Measurements from ENCODE around the gene DCN.
"Not testable (repeated sequence)": the region's sequence is repeated elsewhere in the genome, so short reads cannot be mapped to it uniquely, and the experiment has no call there.

Gene DCN, protein sequence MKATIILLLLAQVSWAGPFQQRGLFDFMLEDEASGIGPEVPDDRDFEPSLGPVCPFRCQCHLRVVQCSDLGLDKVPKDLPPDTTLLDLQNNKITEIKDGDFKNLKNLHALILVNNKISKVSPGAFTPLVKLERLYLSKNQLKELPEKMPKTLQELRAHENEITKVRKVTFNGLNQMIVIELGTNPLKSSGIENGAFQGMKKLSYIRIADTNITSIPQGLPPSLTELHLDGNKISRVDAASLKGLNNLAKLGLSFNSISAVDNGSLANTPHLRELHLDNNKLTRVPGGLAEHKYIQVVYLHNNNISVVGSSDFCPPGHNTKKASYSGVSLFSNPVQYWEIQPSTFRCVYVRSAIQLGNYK

DNA sequence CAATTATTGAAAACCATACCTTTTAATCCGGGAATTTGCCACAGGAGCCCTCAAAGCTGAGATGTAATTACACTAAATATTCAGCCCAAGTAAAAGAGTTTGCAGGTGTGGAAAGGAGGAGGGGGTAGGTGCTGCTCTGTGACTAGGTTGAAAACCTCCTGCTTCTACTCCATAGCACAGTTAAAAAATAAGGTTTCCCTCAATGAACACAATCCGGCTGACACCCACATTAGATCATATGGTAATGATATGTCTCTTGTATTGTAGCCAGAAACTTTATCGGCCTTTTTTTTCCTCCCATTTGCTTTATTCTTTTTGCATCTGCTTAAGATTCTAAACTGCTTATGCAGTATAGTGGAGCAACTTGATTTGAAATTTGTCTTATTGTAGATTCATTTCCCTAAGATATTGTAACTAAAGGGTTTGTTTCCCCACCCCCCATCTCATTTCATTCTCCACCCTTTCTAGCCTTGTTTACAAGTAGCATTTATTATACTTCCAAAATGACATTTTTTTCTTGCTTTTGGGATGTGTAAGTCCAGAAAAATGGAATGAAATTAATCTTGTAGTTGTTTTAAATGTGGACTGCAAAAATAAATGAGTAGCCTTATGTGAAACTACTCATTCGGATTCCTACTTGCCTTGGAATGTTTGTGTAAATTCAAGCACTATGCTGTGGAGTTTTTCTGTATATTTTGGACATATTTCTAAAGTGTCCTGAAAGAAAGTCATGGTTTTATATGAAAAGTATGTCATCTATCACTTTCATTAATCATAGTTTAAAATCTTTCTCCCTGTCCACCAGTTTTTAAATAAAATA, at the start of gene DCN:
DCN (minus strand) TSS at position 182 of the 820 bp plus-strand sequence. CDS start 4,265 bp downstream, outside the sequence.
- ATAC-seq, result no peak
- Mint-ChIP-seq H3K27ac (no peak within 1 kb of the TSS), H3K9me3 (no peaks in the 10 kb centered on the region), H3K36me3 (no peaks in the 10 kb centered on the region), H3K4me1 (no peaks in the 10 kb centered on the region), H3K4me3 (no peak within 1 kb of the TSS), H3K27me3 (no peaks in the 10 kb centered on the region)

DNA sequence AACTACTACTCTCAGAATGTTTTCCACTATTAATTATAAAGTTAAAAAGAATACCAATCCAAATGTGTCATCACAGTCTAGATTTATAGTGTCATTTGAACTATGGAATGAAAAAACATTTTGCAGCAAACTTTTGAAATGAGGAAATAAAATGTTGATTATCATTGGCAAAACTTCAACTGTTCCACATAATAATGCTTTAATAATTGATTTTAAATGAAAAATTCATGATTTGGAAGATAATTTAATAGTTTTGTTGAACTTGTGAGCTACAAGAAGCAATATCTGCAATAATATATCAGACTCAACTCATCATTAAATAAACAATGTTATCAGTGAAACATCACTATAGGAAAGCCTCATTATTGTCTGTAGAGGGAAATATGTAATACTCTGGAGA, 48.2 kb upstream of the DCN start:
- Mint-ChIP-seq H3K27me3 (peaks cover 5% of the 10 kb centered on the region), H3K4me3 (no peak overlapping the region)

DNA sequence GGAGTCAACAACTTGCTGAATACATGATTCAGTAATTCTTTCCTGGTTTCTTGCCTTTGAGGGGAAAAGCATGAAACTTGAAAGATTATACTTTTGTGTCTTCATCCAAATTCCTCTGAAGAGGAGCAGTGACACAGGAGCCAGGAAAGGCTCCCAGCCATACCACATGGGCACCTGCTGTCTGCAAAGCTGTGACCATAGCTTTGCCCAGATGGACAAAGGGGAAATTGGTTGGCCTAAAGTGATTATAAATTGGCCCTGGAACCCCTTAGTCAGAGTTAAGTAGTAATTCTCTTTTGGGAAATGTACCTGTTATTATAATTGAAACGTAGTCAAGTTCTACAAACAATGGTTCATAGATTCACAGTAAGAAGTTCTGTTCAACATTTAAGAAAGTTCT, 44.3 kb upstream of the DCN start:
- Mint-ChIP-seq H3K27ac (no peak overlapping the region), H3K4me3 (no peak overlapping the region), H3K9me3 (no peaks in the 10 kb centered on the region), H3K27me3 (peaks cover 7% of the 10 kb centered on the region), H3K4me1 (no peaks in the 10 kb centered on the region), H3K36me3 (no peaks in the 10 kb centered on the region)
- no peak for ATAC-seq

More for the DNA sequence above, 48.2 kb upstream of the DCN start:
- no peak for ATAC-seq
- H3K36me3 Mint-ChIP-seq, result no peaks in the 10 kb centered on the region
- no peak overlapping the region for H3K27ac Mint-ChIP-seq
- peaks cover 2% of the 10 kb centered on the region for H3K9me3 Mint-ChIP-seq
- no peaks in the 10 kb centered on the region for H3K4me1 Mint-ChIP-seq

DNA sequence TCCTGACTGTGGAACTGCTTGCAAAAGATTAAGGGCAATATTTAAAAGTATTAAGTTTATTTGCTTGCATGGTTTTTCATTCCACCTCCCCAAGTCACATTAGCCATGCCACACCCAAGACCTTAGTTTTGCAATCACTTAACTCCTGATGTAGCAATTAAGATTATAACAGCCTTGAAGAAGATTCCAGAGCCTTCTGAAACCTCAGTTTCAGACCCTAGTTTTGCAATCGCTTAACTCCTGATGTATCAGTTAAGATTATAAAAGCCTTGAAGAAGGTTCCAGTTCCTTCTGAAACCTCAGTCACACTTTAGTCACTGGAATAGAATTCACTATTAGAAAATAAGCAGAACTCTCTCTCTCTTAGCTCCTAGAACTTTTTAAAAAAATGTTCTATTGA, 42.7 kb upstream of the DCN start:
- H3K9me3 Mint-ChIP-seq, result no peaks in the 10 kb centered on the region
- H3K27ac Mint-ChIP-seq, result no peak overlapping the region
- no peaks in the 10 kb centered on the region for H3K4me1 Mint-ChIP-seq
- H3K4me3 Mint-ChIP-seq, result no peak overlapping the region
- peaks cover 7% of the 10 kb centered on the region for H3K27me3 Mint-ChIP-seq
- ATAC-seq, result no peak
- H3K36me3 Mint-ChIP-seq, result no peaks in the 10 kb centered on the region

DNA sequence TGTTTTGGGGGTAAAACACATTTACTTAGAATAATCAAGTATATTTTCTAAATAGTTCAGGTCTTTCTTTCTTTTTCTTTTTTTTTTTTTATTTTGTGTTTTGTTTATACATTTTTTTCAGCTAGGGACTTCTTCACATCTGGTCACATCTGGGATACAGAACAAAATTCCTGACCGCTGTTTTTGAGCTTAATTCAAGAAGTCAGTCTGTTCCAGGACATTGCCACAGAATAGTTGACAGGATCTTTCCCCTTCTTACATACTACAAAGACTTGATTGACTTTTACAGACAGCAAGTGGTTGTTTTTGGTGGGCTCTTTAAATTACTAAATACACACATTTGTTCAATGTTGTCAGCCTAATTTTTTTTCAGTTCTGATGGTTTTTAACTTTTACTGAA, 41.8 kb upstream of the DCN start:
- no peak overlapping the region for H3K4me3 Mint-ChIP-seq

DNA sequence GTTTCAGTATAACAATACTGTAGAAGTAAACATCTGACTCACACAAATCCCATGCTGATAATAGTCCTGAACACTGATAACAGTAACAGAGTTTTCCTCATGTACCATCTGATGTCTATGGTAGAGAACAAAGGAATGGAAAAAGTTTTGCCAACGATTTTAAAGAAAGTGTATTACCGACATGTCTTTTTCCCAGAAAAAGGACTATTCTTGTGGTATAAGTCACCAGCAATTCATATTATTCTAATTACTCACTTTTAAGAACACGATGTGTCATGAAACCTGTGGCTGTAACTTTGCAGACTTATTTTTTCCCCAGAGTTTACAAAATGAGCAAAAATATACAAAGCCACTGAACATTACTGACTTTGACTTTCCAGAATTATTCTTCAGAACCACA, 40.1 kb upstream of the DCN start:
- H3K9me3 Mint-ChIP-seq, result no peaks in the 10 kb centered on the region
- H3K27me3 Mint-ChIP-seq, result peaks cover 7% of the 10 kb centered on the region
- H3K36me3 Mint-ChIP-seq, result no peaks in the 10 kb centered on the region
- H3K4me1 Mint-ChIP-seq, result no peaks in the 10 kb centered on the region
- no peak overlapping the region for H3K4me3 Mint-ChIP-seq
- H3K27ac Mint-ChIP-seq, result no peak overlapping the region
- ATAC-seq, result no peak

More for the DNA sequence above, 41.8 kb upstream of the DCN start:
- no peak for ATAC-seq
- Mint-ChIP-seq H3K27ac (no peak overlapping the region), H3K27me3 (peaks cover 7% of the 10 kb centered on the region), H3K9me3 (no peaks in the 10 kb centered on the region), H3K4me1 (no peaks in the 10 kb centered on the region), H3K36me3 (no peaks in the 10 kb centered on the region)

DNA sequence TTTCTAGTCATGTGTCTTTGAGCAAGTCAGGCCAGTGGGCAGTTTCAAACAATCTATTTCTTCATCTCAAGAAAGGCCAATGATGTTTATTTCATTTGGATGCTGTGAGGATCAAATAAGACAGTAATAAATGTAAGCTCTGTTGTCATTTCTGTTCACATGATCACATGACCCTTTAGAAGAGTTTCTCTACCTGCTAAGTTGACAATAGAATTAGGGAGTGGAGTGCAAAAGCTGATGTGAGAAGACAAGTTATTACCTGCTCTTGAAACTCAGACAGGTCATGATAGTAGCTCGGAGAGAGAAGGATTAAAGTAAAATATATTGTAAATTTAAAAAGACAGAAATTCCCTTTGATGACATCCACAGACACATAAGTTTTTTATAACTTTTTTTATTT, 37.3 kb upstream of the DCN start:
- H3K27ac Mint-ChIP-seq, result no peak overlapping the region
- H3K4me1 Mint-ChIP-seq, result no peaks in the 10 kb centered on the region
- H3K36me3 Mint-ChIP-seq, result no peaks in the 10 kb centered on the region
- no peaks in the 10 kb centered on the region for H3K27me3 Mint-ChIP-seq
- H3K4me3 Mint-ChIP-seq, result no peak overlapping the region
- ATAC-seq, result no peak
- no peaks in the 10 kb centered on the region for H3K9me3 Mint-ChIP-seq

DNA sequence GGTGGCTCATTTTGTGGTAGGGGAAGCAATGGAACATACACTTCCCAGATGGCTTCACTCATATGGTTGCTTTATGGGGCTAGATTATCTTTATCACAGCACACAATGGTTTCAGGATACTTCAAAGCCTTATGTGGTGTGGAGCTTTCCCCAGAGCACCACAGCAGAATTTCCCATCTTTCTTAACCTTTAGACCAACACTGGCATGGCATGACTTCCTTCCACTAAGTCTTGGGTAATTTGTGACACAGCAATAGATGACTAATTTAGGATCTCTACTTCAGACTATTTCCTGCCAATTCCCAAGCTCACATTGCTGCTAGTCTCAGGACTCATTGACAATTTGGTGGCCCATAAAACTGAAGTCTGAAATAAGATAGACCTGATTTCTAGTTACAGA, 36.9 kb upstream of the DCN start:
- Mint-ChIP-seq H3K9me3 (no peaks in the 10 kb centered on the region), H3K4me3 (no peak overlapping the region), H3K36me3 (no peaks in the 10 kb centered on the region), H3K4me1 (no peaks in the 10 kb centered on the region), H3K27me3 (no peaks in the 10 kb centered on the region), H3K27ac (no peak overlapping the region)
- ATAC-seq, result no peak

DNA sequence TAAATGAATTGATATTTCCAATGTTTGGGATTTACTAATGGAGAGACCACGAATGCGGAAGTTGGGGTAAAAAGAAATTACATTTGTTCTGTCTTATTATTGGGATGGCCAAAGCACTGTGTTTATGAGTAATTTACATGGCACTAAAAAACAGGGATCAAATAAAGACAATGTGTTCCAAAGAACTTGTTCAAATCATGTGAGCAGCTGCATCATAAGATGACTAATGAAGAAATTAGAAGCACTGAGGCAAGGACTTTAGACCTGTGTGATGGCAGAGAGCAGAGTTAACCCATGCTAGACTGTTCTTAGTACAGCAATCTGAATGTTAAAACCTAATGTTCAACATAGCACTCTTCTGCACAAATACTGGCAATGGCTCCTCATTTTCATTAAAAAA, 34.3 kb upstream of the DCN start:
- Mint-ChIP-seq H3K27me3 (no peaks in the 10 kb centered on the region), H3K4me3 (no peak overlapping the region), H3K36me3 (no peaks in the 10 kb centered on the region), H3K4me1 (no peaks in the 10 kb centered on the region), H3K27ac (no peak overlapping the region), H3K9me3 (peaks cover 3% of the 10 kb centered on the region)
- no peak for ATAC-seq

DNA sequence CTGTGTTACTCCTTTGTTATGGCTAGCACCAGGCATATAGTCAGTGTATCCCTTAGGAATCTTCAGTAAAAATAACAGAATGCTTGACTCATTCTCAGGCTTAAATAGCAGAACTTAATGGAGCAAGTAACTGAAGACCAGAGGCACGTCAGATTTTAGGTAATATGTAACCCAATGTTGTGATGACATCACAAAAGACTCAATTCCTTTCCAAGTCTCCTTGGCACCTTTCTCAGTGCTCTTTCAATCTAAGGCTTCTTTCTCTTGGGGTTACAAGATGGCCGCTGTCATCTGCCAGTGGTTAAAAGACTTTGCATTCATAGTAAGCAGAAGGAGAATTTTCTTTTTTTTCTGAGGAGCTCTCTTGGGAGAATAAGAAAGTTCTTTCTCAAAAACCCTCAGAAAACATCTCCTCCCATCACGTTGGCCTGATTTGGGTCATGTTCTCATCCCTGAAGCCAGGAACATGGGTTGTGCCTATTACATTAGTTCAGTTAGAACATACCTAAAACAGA, 33.4 kb upstream of the DCN start:
- Mint-ChIP-seq H3K27ac (no peak overlapping the region), H3K36me3 (no peaks in the 10 kb centered on the region), H3K4me3 (no peak overlapping the region), H3K9me3 (peaks cover 3% of the 10 kb centered on the region), H3K4me1 (no peaks in the 10 kb centered on the region), H3K27me3 (no peaks in the 10 kb centered on the region)
- ATAC-seq, result no peak

DNA sequence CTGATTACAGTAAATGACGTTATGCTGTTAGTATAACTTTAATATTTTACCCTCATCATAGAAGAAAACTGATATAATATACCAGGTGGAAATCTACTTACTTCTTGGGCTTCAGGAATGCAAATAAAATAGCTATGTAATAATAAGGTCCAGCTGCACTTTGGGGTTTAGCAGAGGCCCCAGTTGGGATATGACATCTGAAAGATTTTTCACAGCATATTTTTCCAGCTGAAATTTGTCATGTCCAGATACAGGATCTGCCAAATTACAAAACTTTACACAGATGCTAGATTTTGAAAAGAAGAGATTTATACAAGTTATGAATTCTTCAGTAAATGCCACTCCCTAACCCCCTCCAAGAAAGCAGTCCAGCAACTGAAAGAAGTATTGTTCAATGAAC, 29.2 kb upstream of the DCN start:
- no peaks in the 10 kb centered on the region for H3K4me1 Mint-ChIP-seq
- H3K9me3 Mint-ChIP-seq, result peaks cover 4% of the 10 kb centered on the region
- H3K36me3 Mint-ChIP-seq, result no peaks in the 10 kb centered on the region
- ATAC-seq, result no peak
- no peak overlapping the region for H3K4me3 Mint-ChIP-seq
- H3K27me3 Mint-ChIP-seq, result no peaks in the 10 kb centered on the region
- H3K27ac Mint-ChIP-seq, result no peak overlapping the region

DNA sequence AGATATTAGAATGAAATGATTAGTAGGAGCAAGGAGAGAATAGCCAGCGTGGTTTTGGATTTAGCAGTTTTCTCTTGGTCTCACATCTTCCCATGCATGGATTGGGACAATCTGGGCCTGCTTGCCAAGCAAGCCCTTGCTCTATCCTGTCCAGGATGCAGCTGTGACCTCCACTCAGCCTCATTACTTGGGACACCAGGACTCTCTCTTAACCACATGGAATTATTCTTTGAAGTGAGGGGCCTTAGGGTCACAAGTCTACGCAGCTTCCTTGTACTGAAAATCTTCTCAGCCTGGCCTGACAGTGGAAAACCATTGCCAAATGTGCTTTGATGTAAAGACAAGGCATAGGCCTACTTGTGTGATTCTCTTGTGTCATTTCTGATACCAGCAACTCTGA, 28.0 kb upstream of the DCN start:
- peaks cover 5% of the 10 kb centered on the region for H3K9me3 Mint-ChIP-seq
- no peaks in the 10 kb centered on the region for H3K4me1 Mint-ChIP-seq
- no peak for ATAC-seq
- no peaks in the 10 kb centered on the region for H3K27me3 Mint-ChIP-seq
- H3K4me3 Mint-ChIP-seq, result no peak overlapping the region
- no peaks in the 10 kb centered on the region for H3K36me3 Mint-ChIP-seq
- H3K27ac Mint-ChIP-seq, result no peak overlapping the region

DNA sequence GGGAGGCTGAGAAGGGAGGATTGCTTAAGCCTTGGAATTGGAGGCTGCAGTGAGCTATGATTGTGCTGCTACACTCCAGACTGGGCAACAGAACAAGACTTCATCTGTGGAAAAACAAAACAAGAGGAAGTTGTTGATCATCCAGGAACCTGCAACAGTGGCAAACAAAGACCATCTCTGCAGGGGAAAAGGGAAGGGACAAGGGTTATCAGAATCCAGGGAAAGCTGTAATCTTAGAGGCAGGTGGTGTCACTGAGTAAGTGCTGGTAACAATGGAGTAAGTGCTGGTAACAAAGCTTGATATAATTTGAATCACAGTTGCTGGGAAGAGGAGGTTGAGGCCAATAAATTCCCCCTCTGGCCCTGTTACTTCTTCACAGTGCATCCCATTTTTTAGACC, 27.5 kb upstream of the DCN start:
- peaks cover 5% of the 10 kb centered on the region for H3K9me3 Mint-ChIP-seq
- no peak overlapping the region for H3K27ac Mint-ChIP-seq
- no peak overlapping the region for H3K4me3 Mint-ChIP-seq
- H3K4me1 Mint-ChIP-seq, result no peaks in the 10 kb centered on the region
- ATAC-seq, result no peak
- no peaks in the 10 kb centered on the region for H3K27me3 Mint-ChIP-seq
- no peaks in the 10 kb centered on the region for H3K36me3 Mint-ChIP-seq

DNA sequence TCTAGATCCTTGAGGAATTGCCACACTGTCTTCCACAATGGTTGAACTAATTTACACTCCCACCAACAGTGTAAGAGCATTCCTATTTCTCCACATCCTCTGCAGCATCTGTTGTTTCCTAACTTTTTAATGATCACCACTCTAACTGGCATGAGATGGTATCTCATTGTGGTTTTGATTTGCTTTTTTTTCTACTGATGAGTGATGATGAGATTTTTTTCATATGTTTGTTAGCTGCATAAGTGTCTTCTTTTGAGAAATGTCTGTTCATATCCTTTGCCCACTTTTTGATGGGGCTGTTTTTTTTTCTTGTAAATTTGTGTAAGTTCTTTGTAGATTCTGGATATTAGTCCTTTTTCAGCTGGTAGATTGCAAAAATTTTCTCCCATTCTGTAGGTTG, 24.7 kb upstream of the DCN start:
- not testable (repeated sequence) for H3K36me3 Mint-ChIP-seq, H3K4me1 Mint-ChIP-seq, H3K27ac Mint-ChIP-seq, ATAC-seq, H3K27me3 Mint-ChIP-seq, H3K4me3 Mint-ChIP-seq, H3K9me3 Mint-ChIP-seq

DNA sequence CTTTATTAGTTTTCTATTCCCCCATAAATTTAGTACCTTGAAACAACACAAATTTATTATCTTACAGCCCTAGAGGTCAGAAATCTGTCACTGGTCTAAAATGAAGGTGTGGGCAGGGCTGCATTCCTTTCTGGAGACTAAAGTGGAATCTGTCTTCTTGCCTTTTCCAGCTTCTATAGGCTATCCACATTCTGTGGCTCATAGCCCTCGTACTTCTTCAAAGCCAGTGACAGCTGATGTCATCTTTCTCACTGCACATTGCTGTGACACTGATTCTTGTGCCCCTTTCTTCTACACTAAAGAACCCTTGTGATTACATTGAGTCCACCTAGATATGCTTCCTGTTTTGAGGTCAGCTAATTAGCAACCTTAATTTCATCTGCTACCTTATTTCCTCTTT, 23.2 kb upstream of the DCN start:
- Mint-ChIP-seq H3K4me3 (no peak overlapping the region), H3K27me3 (no peaks in the 10 kb centered on the region), H3K4me1 (no peaks in the 10 kb centered on the region), H3K9me3 (peaks cover 2% of the 10 kb centered on the region), H3K27ac (no peak overlapping the region), H3K36me3 (no peaks in the 10 kb centered on the region)
- no peak for ATAC-seq

DNA sequence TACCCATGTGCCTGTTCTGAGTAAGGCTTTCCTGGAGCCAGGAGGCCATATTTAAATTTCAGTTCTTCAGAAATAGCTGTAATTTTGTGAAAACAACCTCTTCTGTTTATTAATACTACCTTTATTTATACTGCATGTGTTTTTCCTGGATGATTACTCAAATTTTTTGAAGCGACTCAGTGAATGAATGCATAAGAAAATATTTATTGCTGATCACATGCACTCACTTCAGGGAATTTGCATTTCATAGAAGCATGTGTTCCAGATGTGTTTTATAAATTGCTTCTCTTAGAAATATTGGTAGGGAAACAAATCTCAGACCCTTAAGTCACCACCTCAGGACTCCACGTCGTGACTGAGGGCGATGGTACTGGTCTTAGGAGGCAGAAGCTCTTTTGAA, 21.8 kb upstream of the DCN start:
- H3K4me3 Mint-ChIP-seq, result no peak overlapping the region
- no peak overlapping the region for H3K27ac Mint-ChIP-seq

More for the DNA sequence above, 21.8 kb upstream of the DCN start:
- Mint-ChIP-seq H3K36me3 (no peaks in the 10 kb centered on the region), H3K27me3 (no peaks in the 10 kb centered on the region), H3K4me1 (no peaks in the 10 kb centered on the region), H3K9me3 (peaks cover 5% of the 10 kb centered on the region)
- no peak for ATAC-seq
